Measurements from ENCODE around the gene ELF5. TPM values are rescaled to one million over a fixed set of nuclear protein-coding genes. Genes with fewer than 3 reads are reported as not detected.
A peak's percentile ranks its signal among the peaks of the same experiment; 100 is the strongest.

The ELF5 gene
- total and polyA plus RNA-seq, 2 of the 13 experiments (the other 11 are each of a cell fraction or from before 2014, with no cell fraction given), result 0.51 to 2.6 TPM

GRCh38 chr11:34439610-34440198, 73.9 kb downstream of the ELF5 start (continued):
- TF ChIP-seq UBTF (CRISPR knock-in tag; IDR thresholded peaks at IDR 0.05), result no peak
- TF ChIP-seq BRD4 (CRISPR knock-in tag; IDR thresholded peaks at IDR 0.05), result 0 out of 2 replicates have a peak, but pooled peaks have one; percentile 47
- TF ChIP-seq PREB (CRISPR knock-in tag; IDR thresholded peaks at IDR 0.05), result no peak
- TF ChIP-seq ZKSCAN8 (CRISPR knock-in tag; IDR thresholded peaks at IDR 0.05; ENCODE audit: borderline replicate concordance), result no peak
- TF ChIP-seq ZBED4 (CRISPR knock-in tag; IDR thresholded peaks at IDR 0.05; ENCODE audit: borderline replicate concordance), result no peak; the same call in 1 of the 2 replicates
- TF ChIP-seq DRAP1 (CRISPR knock-in tag; IDR thresholded peaks at IDR 0.05), result 0 out of 2 replicates have a peak, but pooled peaks have one; percentile 37
- no peak for TF ChIP-seq ZNF740 (CRISPR knock-in tag; IDR thresholded peaks at IDR 0.05)
- TF ChIP-seq ZNF20 (CRISPR knock-in tag; IDR thresholded peaks at IDR 0.05), result no peak
- no peak for TF ChIP-seq ZNF3 (CRISPR knock-in tag; IDR thresholded peaks at IDR 0.05)
- TF ChIP-seq FOXK2 (IDR thresholded peaks at IDR 0.05), result no peak
- TF ChIP-seq ZNF616 (CRISPR knock-in tag; IDR thresholded peaks at IDR 0.05; ENCODE audit: low read depth), result no peak
- no peak for TF ChIP-seq NFAT5 (CRISPR knock-in tag; IDR thresholded peaks at IDR 0.05)
- TF ChIP-seq SPEN (CRISPR knock-in tag; IDR thresholded peaks at IDR 0.05; ENCODE audit: low read depth), result no peak
- TF ChIP-seq ZNF724P (CRISPR knock-in tag; IDR thresholded peaks at IDR 0.05; ENCODE audit: borderline replicate concordance), result no peak
- 0 out of 2 replicates have a peak, but pooled peaks have one; percentile 48 for TF ChIP-seq DNMT3B (CRISPR knock-in tag; conservative IDR thresholded peaks at IDR 0.05)

Measured in HepG2 (cell line).